Stimulated activated CD4-positive, alpha-beta T cell treated with anti-CD3 and anti-CD28 coated beads, Interleukin-12 subunit alpha, Interleukin-12 subunit beta, amount 100 ng/mL, for 24 hours (primary cell): ENCODE measurements around the gene TRMT10A.

Source experiments
- DNase-seq, 2 experiments: peaks; one replicate each; pipeline ENCODE4 v3.0.0-alpha.2; 2020; ENCODE audit warnings: low read depth in 2 of 2

TRMT10A gene

GRCh38 chr4:99563310-99564186 lies at the start of gene TRMT10A:
TRMT10A (minus strand) TSS chr4:99564039; CDS start chr4:99559338, 4,701 bp downstream.
- DNase-seq: peak; percentile 89 to 93

GRCh38 chr4:99612704-99613103 lies 48.9 kb upstream of the TRMT10A start:
- no peak for DNase-seq

GRCh38 chr4:99612281-99612680 lies 48.4 kb upstream of the TRMT10A start:
- no peak for DNase-seq

- DNase-seq: no peak
These were observed 46.9 kb upstream of the TRMT10A start for GRCh38 chr4:99610605-99611175.

- DNase-seq: no peak
These were observed 44.6 kb upstream of the TRMT10A start for GRCh38 chr4:99608417-99608816.

- DNase-seq: no peak
These were observed 42.9 kb upstream of the TRMT10A start for GRCh38 chr4:99606716-99607115.

- no peak for DNase-seq
These were observed 31.0 kb upstream of the TRMT10A start for GRCh38 chr4:99594818-99595217.

- no peak for DNase-seq
These were observed 30.2 kb upstream of the TRMT10A start for GRCh38 chr4:99593781-99594641.

- no peak for DNase-seq
These were observed 27.9 kb upstream of the TRMT10A start for GRCh38 chr4:99591757-99592156.

- no peak for DNase-seq
These were observed 24.0 kb upstream of the TRMT10A start for GRCh38 chr4:99587803-99588202.

- DNase-seq: no peak
These were observed 23.5 kb upstream of the TRMT10A start for GRCh38 chr4:99587309-99587708.

GRCh38 chr4:99586797-99587196 lies 23.0 kb upstream of the TRMT10A start:
- no peak for DNase-seq

- DNase-seq: no peak
These were observed 22.5 kb upstream of the TRMT10A start for GRCh38 chr4:99586322-99586721.

- no peak for DNase-seq
These were observed 21.7 kb upstream of the TRMT10A start for GRCh38 chr4:99585516-99585915.

GRCh38 chr4:99578714-99579113 lies 14.9 kb upstream of the TRMT10A start:
- DNase-seq: no peak

- DNase-seq: no peak
These were observed 10.9 kb upstream of the TRMT10A start, which contains the start of gene MTTP for GRCh38 chr4:99574530-99575324. MTTP (plus strand) TSS chr4:99574824; CDS start chr4:99574910, 86 bp downstream.

GRCh38 chr4:99573735-99574368 lies 10.0 kb upstream of the TRMT10A start:
- no peak for DNase-seq

GRCh38 chr4:99572527-99573240 lies 8.8 kb upstream of the TRMT10A start:
- no peak for DNase-seq

- DNase-seq: no peak
These were observed 8.0 kb upstream of the TRMT10A start for GRCh38 chr4:99571883-99572282.

- DNase-seq: no peak
These were observed 1.1 kb upstream of the TRMT10A start for GRCh38 chr4:99564921-99565320.
